ENCODE data around the gene UBE2G2. TPM values are rescaled to one million over a fixed set of nuclear protein-coding genes. Genes with fewer than 3 reads are reported as not detected.

The UBE2G2 gene
- total and polyA plus RNA-seq, 11 donors = 44.3 to 84.4 (median 63.3) TPM

GRCh38 chr21:44756423-44757185, 45.0 kb downstream of the UBE2G2 start:
- ATAC-seq = no peak
- peaks cover 0 to 14% (median 0%) of the 10 kb centered on the region in 12 donors for H3K9me3 ChIP-seq
- no peak overlapping the region for H3K4me3 ChIP-seq
- no peak for TF ChIP-seq POLR2A (IDR thresholded peaks at IDR 0.05)
- no peak for TF ChIP-seq CTCF (IDR thresholded peaks at IDR 0.05)
- peaks cover 0 to 3% (median 0%) of the 10 kb centered on the region in 12 donors for H3K4me1 ChIP-seq
- no peaks in the 10 kb centered on the region for H3K27me3 ChIP-seq
- intact Hi-C loops (cut with DNase I) = no loop called here
- no peaks in the 10 kb centered on the region for H3K36me3 ChIP-seq
- DNase-seq = no peak
- H3K27ac ChIP-seq = no peak overlapping the region
- 89 to 96% (median 94%) methylated on average over 23 of the region's 23 CpGs for WGBS, 4 donors

GRCh38 chr21:44755227-44755626, 46.4 kb downstream of the UBE2G2 start:
- ATAC-seq (peak in 2 of 4 donors; percentile 29 to 40), DNase-seq (no peak)
- no peak overlapping the region for H3K27ac ChIP-seq
- H3K36me3 ChIP-seq = no peaks in the 10 kb centered on the region
- H3K4me3 ChIP-seq = no peak overlapping the region
- peaks cover 0 to 14% (median 0%) of the 10 kb centered on the region in 12 donors for H3K9me3 ChIP-seq
- H3K27me3 ChIP-seq = peaks cover 0 to 5% (median 0%) of the 10 kb centered on the region in 9 donors
- TF ChIP-seq POLR2A (IDR thresholded peaks at IDR 0.05) = no peak
- no peak for TF ChIP-seq CTCF (IDR thresholded peaks at IDR 0.05)
- H3K4me1 ChIP-seq = peaks cover 0 to 3% (median 0%) of the 10 kb centered on the region in 12 donors
- intact Hi-C loops (cut with DNase I) = no loop called here
- 43 to 58% (median 48%) methylated on average over 5 of the region's 5 CpGs for WGBS, 4 donors

- 88 to 92% (median 89%) methylated on average over 11 to 19 of the region's 19 CpGs for WGBS, 4 donors
- H3K36me3 ChIP-seq = no peaks in the 10 kb centered on the region
Observed at GRCh38 chr21:44753357-44753756, 48.3 kb downstream of the UBE2G2 start.

More at GRCh38 chr21:44753357-44753756, 48.3 kb downstream of the UBE2G2 start:
- Histone ChIP-seq H3K9me3 (peaks cover 0 to 14% (median 0%) of the 10 kb centered on the region in 12 donors), H3K27me3 (peaks cover 0 to 16% (median 5%) of the 10 kb centered on the region in 9 donors), H3K27ac (no peak overlapping the region), H3K4me3 (no peak overlapping the region), H3K4me1 (peaks cover 0 to 3% (median 0%) of the 10 kb centered on the region in 12 donors)
- ATAC-seq (no peak), DNase-seq (no peak)
- TF ChIP-seq CTCF (IDR thresholded peaks at IDR 0.05) = no peak
- no peak for TF ChIP-seq POLR2A (IDR thresholded peaks at IDR 0.05)
- intact Hi-C loops (cut with DNase I) = no loop called here

Data from heart left ventricle (tissue), 16 donors.